ENCODE data around the gene STUM. TPM values are rescaled to one million over a fixed set of nuclear protein-coding genes. Genes with fewer than 3 reads are reported as not detected.

The STUM gene
- total and polyA plus RNA-seq, 2 of the 8 experiments (the other 6 are each of a cell fraction or from before 2014, with no cell fraction given): 0.76 to 1.2 TPM

DNA sequence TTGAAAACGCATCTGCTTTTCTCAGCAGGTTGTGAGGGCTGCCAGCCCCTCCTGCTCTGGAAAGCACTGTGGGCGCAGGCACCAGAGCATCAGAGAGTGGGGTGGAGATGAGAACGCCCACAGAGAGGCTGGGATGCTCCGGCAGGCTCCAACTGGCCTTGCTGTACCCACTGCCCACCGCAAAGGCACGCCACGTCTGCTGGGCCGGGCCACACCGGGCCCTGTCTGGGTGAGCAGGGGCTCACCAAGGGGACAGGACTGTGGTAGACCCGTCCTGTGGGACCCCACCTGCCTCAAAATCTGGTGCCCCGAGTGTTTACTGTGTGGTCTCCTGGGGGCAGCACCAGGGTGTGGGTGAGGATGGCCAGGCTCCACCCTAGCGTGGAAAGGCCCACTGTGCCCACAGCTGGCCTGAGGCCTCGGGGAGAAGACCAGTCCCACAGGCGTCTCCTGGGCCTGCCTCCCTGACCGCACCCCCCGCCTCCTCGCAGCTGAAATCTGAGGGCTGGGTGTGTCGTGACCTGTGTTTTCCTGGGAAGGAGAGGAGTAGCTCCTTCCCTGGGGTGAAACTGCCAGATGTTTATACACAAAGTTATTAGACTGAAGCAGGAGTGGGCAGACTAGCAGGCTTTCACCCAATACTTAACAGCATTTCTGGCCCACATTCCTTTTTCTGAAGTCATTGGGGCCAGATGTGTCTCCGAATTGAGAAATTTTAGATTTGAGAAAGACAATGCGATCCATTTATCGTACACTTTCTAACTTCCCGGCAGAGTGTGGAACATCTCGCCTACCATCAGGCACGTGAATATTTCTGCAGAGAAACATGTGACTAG, 53.8 kb downstream of the STUM start (continued):
- TF ChIP-seq, protein P1, sequence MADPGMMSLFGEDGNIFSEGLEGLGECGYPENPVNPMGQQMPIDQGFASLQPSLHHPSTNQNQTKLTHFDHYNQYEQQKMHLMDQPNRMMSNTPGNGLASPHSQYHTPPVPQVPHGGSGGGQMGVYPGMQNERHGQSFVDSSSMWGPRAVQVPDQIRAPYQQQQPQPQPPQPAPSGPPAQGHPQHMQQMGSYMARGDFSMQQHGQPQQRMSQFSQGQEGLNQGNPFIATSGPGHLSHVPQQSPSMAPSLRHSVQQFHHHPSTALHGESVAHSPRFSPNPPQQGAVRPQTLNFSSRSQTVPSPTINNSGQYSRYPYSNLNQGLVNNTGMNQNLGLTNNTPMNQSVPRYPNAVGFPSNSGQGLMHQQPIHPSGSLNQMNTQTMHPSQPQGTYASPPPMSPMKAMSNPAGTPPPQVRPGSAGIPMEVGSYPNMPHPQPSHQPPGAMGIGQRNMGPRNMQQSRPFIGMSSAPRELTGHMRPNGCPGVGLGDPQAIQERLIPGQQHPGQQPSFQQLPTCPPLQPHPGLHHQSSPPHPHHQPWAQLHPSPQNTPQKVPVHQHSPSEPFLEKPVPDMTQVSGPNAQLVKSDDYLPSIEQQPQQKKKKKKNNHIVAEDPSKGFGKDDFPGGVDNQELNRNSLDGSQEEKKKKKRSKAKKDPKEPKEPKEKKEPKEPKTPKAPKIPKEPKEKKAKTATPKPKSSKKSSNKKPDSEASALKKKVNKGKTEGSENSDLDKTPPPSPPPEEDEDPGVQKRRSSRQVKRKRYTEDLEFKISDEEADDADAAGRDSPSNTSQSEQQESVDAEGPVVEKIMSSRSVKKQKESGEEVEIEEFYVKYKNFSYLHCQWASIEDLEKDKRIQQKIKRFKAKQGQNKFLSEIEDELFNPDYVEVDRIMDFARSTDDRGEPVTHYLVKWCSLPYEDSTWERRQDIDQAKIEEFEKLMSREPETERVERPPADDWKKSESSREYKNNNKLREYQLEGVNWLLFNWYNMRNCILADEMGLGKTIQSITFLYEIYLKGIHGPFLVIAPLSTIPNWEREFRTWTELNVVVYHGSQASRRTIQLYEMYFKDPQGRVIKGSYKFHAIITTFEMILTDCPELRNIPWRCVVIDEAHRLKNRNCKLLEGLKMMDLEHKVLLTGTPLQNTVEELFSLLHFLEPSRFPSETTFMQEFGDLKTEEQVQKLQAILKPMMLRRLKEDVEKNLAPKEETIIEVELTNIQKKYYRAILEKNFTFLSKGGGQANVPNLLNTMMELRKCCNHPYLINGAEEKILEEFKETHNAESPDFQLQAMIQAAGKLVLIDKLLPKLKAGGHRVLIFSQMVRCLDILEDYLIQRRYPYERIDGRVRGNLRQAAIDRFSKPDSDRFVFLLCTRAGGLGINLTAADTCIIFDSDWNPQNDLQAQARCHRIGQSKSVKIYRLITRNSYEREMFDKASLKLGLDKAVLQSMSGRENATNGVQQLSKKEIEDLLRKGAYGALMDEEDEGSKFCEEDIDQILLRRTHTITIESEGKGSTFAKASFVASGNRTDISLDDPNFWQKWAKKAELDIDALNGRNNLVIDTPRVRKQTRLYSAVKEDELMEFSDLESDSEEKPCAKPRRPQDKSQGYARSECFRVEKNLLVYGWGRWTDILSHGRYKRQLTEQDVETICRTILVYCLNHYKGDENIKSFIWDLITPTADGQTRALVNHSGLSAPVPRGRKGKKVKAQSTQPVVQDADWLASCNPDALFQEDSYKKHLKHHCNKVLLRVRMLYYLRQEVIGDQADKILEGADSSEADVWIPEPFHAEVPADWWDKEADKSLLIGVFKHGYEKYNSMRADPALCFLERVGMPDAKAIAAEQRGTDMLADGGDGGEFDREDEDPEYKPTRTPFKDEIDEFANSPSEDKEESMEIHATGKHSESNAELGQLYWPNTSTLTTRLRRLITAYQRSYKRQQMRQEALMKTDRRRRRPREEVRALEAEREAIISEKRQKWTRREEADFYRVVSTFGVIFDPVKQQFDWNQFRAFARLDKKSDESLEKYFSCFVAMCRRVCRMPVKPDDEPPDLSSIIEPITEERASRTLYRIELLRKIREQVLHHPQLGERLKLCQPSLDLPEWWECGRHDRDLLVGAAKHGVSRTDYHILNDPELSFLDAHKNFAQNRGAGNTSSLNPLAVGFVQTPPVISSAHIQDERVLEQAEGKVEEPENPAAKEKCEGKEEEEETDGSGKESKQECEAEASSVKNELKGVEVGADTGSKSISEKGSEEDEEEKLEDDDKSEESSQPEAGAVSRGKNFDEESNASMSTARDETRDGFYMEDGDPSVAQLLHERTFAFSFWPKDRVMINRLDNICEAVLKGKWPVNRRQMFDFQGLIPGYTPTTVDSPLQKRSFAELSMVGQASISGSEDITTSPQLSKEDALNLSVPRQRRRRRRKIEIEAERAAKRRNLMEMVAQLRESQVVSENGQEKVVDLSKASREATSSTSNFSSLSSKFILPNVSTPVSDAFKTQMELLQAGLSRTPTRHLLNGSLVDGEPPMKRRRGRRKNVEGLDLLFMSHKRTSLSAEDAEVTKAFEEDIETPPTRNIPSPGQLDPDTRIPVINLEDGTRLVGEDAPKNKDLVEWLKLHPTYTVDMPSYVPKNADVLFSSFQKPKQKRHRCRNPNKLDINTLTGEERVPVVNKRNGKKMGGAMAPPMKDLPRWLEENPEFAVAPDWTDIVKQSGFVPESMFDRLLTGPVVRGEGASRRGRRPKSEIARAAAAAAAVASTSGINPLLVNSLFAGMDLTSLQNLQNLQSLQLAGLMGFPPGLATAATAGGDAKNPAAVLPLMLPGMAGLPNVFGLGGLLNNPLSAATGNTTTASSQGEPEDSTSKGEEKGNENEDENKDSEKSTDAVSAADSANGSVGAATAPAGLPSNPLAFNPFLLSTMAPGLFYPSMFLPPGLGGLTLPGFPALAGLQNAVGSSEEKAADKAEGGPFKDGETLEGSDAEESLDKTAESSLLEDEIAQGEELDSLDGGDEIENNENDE (IDR thresholded peaks at IDR 0.05; ENCODE audit: insufficient replicate concordance, low read length): no peak

Data from H1 (cell line).